ENCODE measurements around the gene CORO6.

GRCh38 chr17:29585080-29585751 is 37.5 kb downstream of the CORO6 start:
- TF ChIP-seq MAX (IDR thresholded peaks at IDR 0.05) (no peak), CTCF (IDR thresholded peaks at IDR 0.05; ENCODE audit: low read depth, low read length, missing input control) (no peak), ATF3 (IDR thresholded peaks at IDR 0.05) (no peak), TAF1 (conservative IDR thresholded peaks at IDR 0.05) (no peak), EGR1 (IDR thresholded peaks at IDR 0.05; ENCODE audit: low read depth in 2 of 2) (no peak)
